ENCODE results near the gene CRELD1.

The CRELD1 gene

GRCh38 chr3:9965200-9965875 lies 31.7 kb downstream of the CRELD1 start:
- FAIRE-seq = no peak

GRCh38 chr3:9966841-9967240 lies 33.2 kb downstream of the CRELD1 start:
- no peak for FAIRE-seq

- no peak for FAIRE-seq
Measured at GRCh38 chr3:9969632-9970019, 36.0 kb downstream of the CRELD1 start.

GRCh38 chr3:9970020-9970652 lies 36.5 kb downstream of the CRELD1 start:
- no peak for FAIRE-seq

GRCh38 chr3:9976721-9977709 lies 43.4 kb downstream of the CRELD1 start:
- FAIRE-seq = no peak

- FAIRE-seq = no peak
Measured at GRCh38 chr3:9978710-9979305, 45.2 kb downstream of the CRELD1 start.

GRCh38 chr3:9980251-9980650 lies 46.6 kb downstream of the CRELD1 start:
- no peak for FAIRE-seq

- FAIRE-seq = no peak
Measured at GRCh38 chr3:9986230-9986725, 52.6 kb downstream of the CRELD1 start.

- FAIRE-seq = no peak
Measured at GRCh38 chr3:9994086-9994844, 60.6 kb downstream of the CRELD1 start.

All from A204.1 (cell line).